ENCODE measurements around the gene ELFN2. TPM values are rescaled to one million over a fixed set of nuclear protein-coding genes. Genes with fewer than 3 reads are reported as not detected.

Gene ELFN2
- polyA plus RNA-seq, 1 experiment = 2.6 TPM

- H3K9me3 ChIP-seq (ENCODE audit: control insufficient read depth, insufficient read depth, low read length) = peaks cover 3% of the 10 kb centered on the region
- H3K27ac ChIP-seq (ENCODE audit: low read depth, low read length) = no peak overlapping the region
- ChIA-PET CTCF (no interaction called here), POLR2A (no interaction called here)
- peaks cover 38% of the 10 kb centered on the region for H3K27me3 ChIP-seq (ENCODE audit: control insufficient read depth, insufficient read depth, low read length)
- TF ChIP-seq CTCF (IDR thresholded peaks at IDR 0.05; ENCODE audit: low read depth, low read length) = no peak
- no peak overlapping the region for H3K4me3 ChIP-seq (ENCODE audit: low read depth, low read length)
- DNase-seq (ENCODE audit: low read depth, low spot score) = no peak
Measured at GRCh38 chr22:37354261-37354660, 73.0 kb downstream of the ELFN2 start.

- no peak for TF ChIP-seq CTCF (IDR thresholded peaks at IDR 0.05; ENCODE audit: low read depth, low read length)
- CTCF ChIA-PET = no interaction called here
- POLR2A ChIA-PET = no interaction called here
- Histone ChIP-seq H3K27ac (ENCODE audit: low read depth, low read length) (no peak overlapping the region), H3K27me3 (ENCODE audit: control insufficient read depth, insufficient read depth, low read length) (peaks cover 38% of the 10 kb centered on the region), H3K9me3 (ENCODE audit: control insufficient read depth, insufficient read depth, low read length) (peaks cover 3% of the 10 kb centered on the region), H3K4me3 (ENCODE audit: low read depth, low read length) (no peak overlapping the region)
- DNase-seq (ENCODE audit: low read depth, low spot score) = no peak
Measured at GRCh38 chr22:37353839-37354238, 73.4 kb downstream of the ELFN2 start.

- TF ChIP-seq CTCF (IDR thresholded peaks at IDR 0.05; ENCODE audit: low read depth, low read length) = no peak
- Histone ChIP-seq H3K9me3 (ENCODE audit: control insufficient read depth, insufficient read depth, low read length) (peaks cover 3% of the 10 kb centered on the region; the same call in 1 of the 2 replicates), H3K4me3 (ENCODE audit: low read depth, low read length) (no peak overlapping the region), H3K27me3 (ENCODE audit: control insufficient read depth, insufficient read depth, low read length) (peaks cover 41% of the 10 kb centered on the region), H3K27ac (ENCODE audit: low read depth, low read length) (no peak overlapping the region)
- ChIA-PET CTCF (interaction anchor here (1.0 kb wide), 1 partner anchor 120 kb away, joined by 3 read pairs; no protein-coding TSS in a partner anchor), POLR2A (no interaction called here)
- DNase-seq (ENCODE audit: low read depth, low spot score) = no peak
Measured at GRCh38 chr22:37352481-37352880, 74.8 kb downstream of the ELFN2 start.

- TF ChIP-seq CTCF (IDR thresholded peaks at IDR 0.05; ENCODE audit: low read depth, low read length) = no peak
- Histone ChIP-seq H3K27ac (ENCODE audit: low read depth, low read length) (no peak overlapping the region), H3K9me3 (ENCODE audit: control insufficient read depth, insufficient read depth, low read length) (no peaks in the 10 kb centered on the region), H3K4me3 (ENCODE audit: low read depth, low read length) (no peak overlapping the region), H3K27me3 (ENCODE audit: control insufficient read depth, insufficient read depth, low read length) (peaks cover 37% of the 10 kb centered on the region)
- ChIA-PET CTCF (no interaction called here), POLR2A (no interaction called here)
- no peak for DNase-seq (ENCODE audit: low read depth, low spot score)
Measured at GRCh38 chr22:37351232-37351631, 76.0 kb downstream of the ELFN2 start.

- Histone ChIP-seq H3K9me3 (ENCODE audit: control insufficient read depth, insufficient read depth, low read length) (no peaks in the 10 kb centered on the region), H3K27ac (ENCODE audit: low read depth, low read length) (no peak overlapping the region), H3K4me3 (ENCODE audit: low read depth, low read length) (no peak overlapping the region), H3K27me3 (ENCODE audit: control insufficient read depth, insufficient read depth, low read length) (peaks cover 29% of the 10 kb centered on the region)
- ChIA-PET CTCF (no interaction called here), POLR2A (no interaction called here)
- TF ChIP-seq CTCF (IDR thresholded peaks at IDR 0.05; ENCODE audit: low read depth, low read length) = no peak
- DNase-seq (ENCODE audit: low read depth, low spot score) = no peak
Measured at GRCh38 chr22:37349043-37349814, 78.0 kb downstream of the ELFN2 start.
